HG03045 (cell line): ENCODE results near the gene NADSYN1.
A peak's percentile ranks its signal among the peaks of the same experiment; 100 is the strongest.

Source experiments
- ATAC-seq: cut with Tn5 transposase; IDR thresholded peaks from one replicate; pipeline ENCODE4 v1.9.1; 2021; ENCODE audit warnings: mild to moderate bottlenecking, moderate library complexity; ENCODE audit not compliant: unreplicated experiment

NADSYN1 gene

DNA sequence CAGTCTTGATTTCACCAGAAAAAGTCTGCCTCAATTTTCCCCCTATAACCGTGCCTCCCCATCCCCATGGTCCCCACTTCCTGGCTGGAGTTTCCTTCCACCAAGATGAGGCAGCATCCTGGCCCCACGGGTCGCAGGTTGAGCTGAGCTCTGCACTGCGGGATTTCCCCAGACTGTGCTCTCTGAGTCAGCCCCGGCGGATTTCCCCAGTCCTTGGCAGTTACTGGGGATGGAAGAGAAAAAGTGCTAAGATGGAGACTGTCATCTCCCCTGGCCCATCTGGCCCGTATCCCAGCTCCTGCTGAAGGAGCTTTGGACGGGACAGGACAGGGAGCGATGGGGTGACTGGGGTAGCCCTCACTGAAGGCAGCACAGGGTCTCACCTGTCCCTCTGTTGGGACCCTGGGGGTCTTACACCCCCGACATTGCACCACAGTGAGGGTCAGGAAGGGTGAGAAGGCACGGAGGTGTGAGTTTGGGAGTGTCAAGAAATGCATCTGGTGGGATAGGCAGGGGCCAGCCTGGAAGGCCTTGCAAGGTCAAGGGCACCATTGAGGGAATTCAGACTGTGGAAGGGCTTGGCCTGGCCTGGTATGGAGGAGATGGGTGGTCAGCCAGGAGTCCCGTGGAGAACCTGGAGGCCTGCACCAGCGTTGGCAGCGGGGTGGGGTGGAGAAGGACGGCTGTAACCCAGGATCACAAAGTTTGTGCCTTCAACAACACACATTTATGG lies 36.5 kb downstream of the NADSYN1 start:
- peak; percentile 45 for ATAC-seq

DNA sequence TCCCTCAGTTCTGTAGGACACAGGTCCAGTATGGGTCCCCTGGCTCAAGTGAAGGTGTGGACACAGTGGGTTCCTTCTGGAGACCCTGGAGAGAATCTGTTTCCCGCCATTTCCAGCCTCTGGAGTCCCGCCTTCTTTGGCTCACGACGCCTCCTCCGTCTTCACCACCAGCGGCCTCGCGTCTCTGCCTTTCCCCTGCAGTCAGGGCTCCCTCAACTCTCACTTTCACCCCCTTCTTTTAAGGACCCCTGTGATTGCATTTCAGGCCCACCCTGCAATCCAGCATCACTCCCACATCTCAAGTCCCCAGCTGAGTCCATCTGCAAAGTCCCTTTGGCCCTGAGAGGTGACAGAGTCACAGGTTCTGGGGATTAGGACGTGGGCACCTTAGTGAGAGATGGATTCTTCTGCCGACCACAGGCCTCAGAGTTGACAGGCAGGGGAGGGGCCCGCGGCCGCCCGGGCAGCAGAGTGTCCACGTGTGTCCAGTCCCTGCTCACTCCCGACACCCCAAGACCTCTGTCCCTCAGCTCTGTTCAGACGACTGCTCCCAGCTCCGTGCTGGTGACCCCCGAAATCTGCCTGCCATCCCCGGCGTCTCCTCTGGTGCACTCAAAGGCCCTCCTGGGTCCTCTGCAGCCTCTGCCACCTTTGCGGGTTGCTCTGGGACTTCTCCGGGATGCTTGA lies 37.2 kb downstream of the NADSYN1 start:
- no peak for ATAC-seq

DNA sequence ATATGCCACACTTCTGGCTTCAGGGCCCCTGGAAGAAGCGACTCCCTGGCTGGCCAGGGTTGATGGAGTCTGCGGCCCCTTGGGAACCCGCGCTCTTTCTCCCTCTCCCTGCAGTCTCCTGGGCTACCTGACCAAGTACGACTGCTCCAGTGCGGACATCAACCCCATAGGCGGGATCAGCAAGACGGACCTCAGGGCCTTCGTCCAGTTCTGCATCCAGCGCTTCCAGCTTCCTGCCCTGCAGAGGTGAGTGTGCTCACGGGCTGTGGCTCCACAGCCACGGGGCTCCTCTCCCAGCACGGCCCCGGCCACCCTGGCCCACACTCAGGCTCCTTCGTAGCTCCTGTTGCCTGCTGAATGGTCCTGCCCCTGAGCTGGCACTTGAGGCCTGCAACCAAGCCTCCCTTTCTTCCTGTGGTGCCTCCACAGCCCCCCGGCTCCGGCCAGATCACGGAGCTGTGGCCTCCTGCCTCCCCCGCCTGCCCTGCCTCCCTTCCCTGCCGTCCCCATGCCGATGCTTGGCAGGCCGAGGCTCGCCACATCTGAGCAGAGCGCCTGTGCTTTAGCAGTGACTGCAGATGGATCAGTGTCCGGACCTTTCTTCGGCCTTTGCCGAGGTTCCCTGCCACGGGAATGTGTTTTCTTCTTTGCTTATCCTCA lies 37.9 kb downstream of the NADSYN1 start:
- no peak for ATAC-seq

DNA sequence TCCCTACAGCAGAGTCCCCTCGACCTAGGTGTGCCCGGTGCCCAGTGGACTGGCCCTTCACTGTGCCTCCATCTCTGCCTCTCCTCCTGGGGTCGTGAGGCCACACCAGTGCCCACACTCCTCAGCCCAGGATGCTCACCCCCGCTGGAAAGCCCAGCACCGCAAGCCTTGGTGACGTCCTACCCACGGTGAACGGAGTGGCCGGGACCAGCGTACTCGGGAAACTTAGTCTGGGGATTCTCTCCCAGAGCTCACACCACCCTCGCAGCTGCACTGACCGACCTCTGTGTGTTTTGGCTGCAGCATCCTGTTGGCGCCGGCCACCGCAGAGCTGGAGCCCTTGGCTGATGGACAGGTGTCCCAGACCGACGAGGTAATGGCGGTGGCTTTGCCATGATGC lies 38.5 kb downstream of the NADSYN1 start:
- ATAC-seq: no peak

- ATAC-seq: no peak
Measured at GRCh38 chr11:71491940-71492339, 38.9 kb downstream of the NADSYN1 start.

DNA sequence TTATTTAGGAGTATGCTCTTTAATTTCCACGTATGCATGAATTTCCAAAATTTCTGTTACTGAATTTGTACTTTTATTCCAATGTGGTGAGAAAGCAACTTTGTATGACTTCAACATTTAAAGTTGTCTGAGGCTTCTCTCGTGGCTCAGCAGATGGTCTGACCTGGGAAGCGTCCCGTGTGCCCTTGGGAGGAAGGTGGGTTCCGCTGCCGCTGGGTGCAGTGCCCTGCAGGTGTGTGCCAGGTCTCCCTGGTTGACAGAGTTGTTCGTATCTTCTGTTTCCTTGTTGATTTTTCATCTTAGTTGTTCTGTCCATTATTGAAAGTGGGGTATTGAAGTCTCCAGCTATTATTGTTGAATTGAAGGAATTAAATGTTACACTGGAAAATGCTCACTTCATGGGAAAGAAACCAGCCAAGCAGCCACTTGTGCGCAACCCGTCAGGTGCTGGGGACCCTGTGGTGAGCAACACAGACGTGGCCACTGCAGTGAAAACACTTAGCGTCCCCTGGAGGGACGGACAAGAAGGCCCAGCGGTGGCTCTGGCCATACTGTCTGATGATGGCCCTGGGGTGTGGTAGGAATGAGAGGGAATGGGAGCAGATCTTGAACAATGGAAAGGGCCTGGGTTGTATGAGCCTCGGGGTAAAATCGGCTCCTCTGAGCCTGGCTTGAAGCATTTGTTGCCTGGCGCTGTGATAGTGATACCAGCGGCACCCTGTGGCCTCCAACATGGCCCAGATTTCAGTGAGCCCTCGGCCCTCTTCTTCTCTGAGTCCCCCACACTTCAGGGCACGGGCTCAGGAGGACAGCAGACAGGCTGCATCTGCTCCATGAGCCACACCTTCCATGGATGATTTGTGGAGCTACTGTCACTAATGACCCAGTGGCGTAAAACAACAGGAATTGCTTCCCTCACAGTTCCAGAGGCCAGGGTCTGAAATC lies 42.6 kb downstream of the NADSYN1 start:
- ATAC-seq: no peak

DNA sequence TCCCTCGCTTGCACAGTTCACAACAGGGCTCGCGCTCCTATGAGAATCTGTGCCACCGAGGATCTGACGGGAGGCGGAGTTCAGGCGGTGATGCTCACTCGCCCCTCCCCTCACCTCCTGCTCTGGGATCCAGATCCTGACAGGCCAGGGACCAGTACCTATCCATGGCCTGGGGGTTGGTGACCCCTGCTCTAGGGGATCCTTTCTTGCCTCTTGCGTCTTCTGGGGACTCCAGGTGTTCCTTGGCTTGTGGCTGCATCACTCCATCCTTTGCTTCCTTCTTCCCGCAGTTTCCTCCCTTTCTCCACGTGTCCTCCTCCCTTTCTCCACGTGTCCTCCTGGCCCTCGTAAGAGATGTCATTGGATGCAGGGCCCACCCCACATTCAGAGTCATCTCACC lies 43.4 kb downstream of the NADSYN1 start:
- no peak for ATAC-seq

GRCh38 chr11:71498091-71498490 lies 45.1 kb downstream of the NADSYN1 start:
- ATAC-seq: no peak

GRCh38 chr11:71499125-71499524 lies 46.1 kb downstream of the NADSYN1 start:
- no peak for ATAC-seq

GRCh38 chr11:71499546-71499945 lies 46.5 kb downstream of the NADSYN1 start:
- ATAC-seq: no peak

GRCh38 chr11:71500601-71501021 lies 47.6 kb downstream of the NADSYN1 start:
- ATAC-seq: no peak

- ATAC-seq: no peak
Measured at GRCh38 chr11:71501071-71501985, 48.3 kb downstream of the NADSYN1 start.

GRCh38 chr11:71502026-71502425 lies 49.0 kb downstream of the NADSYN1 start:
- ATAC-seq: no peak

DNA sequence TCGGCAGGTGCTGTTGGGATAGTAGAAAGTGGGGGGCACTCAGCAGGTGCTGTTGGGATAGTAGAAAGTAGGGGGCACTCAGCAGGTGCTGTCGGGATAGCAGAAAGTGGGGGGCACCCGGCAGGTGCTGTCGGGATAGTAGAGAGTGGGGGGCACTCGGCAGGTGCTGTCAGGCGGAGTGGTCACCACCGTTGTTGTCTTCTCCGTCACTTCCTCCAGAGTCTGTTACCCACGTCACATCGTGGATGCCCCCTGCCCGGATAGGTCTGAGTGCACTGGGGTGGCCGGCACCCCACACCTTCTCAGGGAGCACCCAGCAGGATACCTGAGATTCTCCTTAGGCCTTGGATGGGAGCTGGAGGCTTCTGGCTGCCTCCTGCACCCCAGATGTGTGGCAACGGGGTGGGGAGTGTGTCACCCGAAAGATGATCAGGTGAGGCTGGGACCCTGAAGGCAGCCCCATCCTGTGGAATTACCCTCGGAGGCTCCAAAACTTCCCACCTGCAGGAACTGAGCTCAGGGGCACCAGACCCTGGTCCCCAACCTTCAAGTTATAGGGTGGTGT lies 50.0 kb downstream of the NADSYN1 start:
- no peak for ATAC-seq

GRCh38 chr11:71504531-71504930 lies 51.5 kb downstream of the NADSYN1 start:
- no peak for ATAC-seq

- no peak for ATAC-seq
Measured at GRCh38 chr11:71505001-71505400, 52.0 kb downstream of the NADSYN1 start.

GRCh38 chr11:71505781-71506180 lies 52.8 kb downstream of the NADSYN1 start:
- ATAC-seq: no peak

GRCh38 chr11:71507102-71507501 lies 54.1 kb downstream of the NADSYN1 start:
- ATAC-seq: no peak
